Cardiac muscle cell (in vitro differentiated cells and primary cell): ENCODE results near the gene AHDC1. TPM values are rescaled to one million over a fixed set of nuclear protein-coding genes. Genes with fewer than 3 reads are reported as not detected.

Experiments
- DNase-seq, 2 donors: peaks; one replicate each; pipeline versions ENCODE4 v3.0.0 to v3.0.0-alpha.2; 2010 to 2017; ENCODE audit warnings: low read depth in 1 of 2, low spot score in 1 of 2
- H3K27ac ChIP-seq: fragments of 200-600 bp; sonication (generic); 2 replicates; pipeline ENCODE4 v1.5.1; 2016
- H3K27me3 ChIP-seq: fragments of 200-600 bp; sonication (generic); 2 replicates; pipeline ENCODE4 v1.6.0; 2016; ENCODE audit warnings: control low read depth
- H3K36me3 ChIP-seq: fragments of 200-600 bp; sonication (generic); 2 replicates; pipeline ENCODE4 v1.5.1; 2016; ENCODE audit warnings: control low read depth
- H3K4me1 ChIP-seq: fragments of 200-600 bp; sonication (generic); 2 replicates; pipeline ENCODE4 v1.8.1; 2017; ENCODE audit warnings: low read depth, mild to moderate bottlenecking, mixed run types
- H3K4me3 ChIP-seq: fragments of 200-600 bp; sonication (generic); 2 replicates; pipeline ENCODE4 v1.5.1; 2016; ENCODE audit warnings: mild to moderate bottlenecking
- H3K9me3 ChIP-seq: fragments of 200-600 bp; sonication (generic); 2 replicates; pipeline ENCODE4 v1.5.1; 2017; ENCODE audit warnings: low read depth, mild to moderate bottlenecking, control low read depth
- polyA plus RNA-seq: library from polyadenylated mRNA; unstranded; fragments of >200 nt; fragmentation: Nextera tagmentation; extraction: Ambion mirVana; gene quantifications from 2 replicates; pipeline ENCODE4 v1.2.1, GENCODE V29; 2016
- total RNA-seq: library from RNA; depleted of rRNA; stranded (reverse); fragments of >200 nt; gene quantifications from 2 replicates; pipeline ENCODE4 v1.2.3, GENCODE V29; 2016
- TF ChIP-seq, protein P1 (sequence below): IDR thresholded peaks from 2 replicates; pipeline ENCODE4 v1.5.1; 2012; ENCODE audit warnings: low read depth, mild to moderate bottlenecking, low read length

Gene AHDC1
- total and polyA plus RNA-seq, 2 experiments from 2014 or later: 16.3 to 58.1 TPM

GRCh38 chr1:27569506-27570291, 34.2 kb downstream of the AHDC1 start:
- Histone ChIP-seq H3K27me3 (no peaks in the 10 kb centered on the region), H3K9me3 (no peaks in the 10 kb centered on the region), H3K4me3 (no peak overlapping the region), H3K27ac (peak overlapping the region; percentile 95), H3K4me1 (peaks cover 94% of the 10 kb centered on the region), H3K36me3 (no peaks in the 10 kb centered on the region)
- no peak for DNase-seq
- TF ChIP-seq, protein P1, sequence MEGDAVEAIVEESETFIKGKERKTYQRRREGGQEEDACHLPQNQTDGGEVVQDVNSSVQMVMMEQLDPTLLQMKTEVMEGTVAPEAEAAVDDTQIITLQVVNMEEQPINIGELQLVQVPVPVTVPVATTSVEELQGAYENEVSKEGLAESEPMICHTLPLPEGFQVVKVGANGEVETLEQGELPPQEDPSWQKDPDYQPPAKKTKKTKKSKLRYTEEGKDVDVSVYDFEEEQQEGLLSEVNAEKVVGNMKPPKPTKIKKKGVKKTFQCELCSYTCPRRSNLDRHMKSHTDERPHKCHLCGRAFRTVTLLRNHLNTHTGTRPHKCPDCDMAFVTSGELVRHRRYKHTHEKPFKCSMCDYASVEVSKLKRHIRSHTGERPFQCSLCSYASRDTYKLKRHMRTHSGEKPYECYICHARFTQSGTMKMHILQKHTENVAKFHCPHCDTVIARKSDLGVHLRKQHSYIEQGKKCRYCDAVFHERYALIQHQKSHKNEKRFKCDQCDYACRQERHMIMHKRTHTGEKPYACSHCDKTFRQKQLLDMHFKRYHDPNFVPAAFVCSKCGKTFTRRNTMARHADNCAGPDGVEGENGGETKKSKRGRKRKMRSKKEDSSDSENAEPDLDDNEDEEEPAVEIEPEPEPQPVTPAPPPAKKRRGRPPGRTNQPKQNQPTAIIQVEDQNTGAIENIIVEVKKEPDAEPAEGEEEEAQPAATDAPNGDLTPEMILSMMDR: no peak

GRCh38 chr1:27569088-27569460, 34.9 kb downstream of the AHDC1 start:
- Histone ChIP-seq H3K9me3 (no peaks in the 10 kb centered on the region), H3K36me3 (no peaks in the 10 kb centered on the region), H3K27ac (peak overlapping the region; percentile 95), H3K4me3 (no peak overlapping the region), H3K27me3 (no peaks in the 10 kb centered on the region), H3K4me1 (peaks cover 94% of the 10 kb centered on the region)
- TF ChIP-seq, protein P1: no peak
- no peak for DNase-seq

DNA sequence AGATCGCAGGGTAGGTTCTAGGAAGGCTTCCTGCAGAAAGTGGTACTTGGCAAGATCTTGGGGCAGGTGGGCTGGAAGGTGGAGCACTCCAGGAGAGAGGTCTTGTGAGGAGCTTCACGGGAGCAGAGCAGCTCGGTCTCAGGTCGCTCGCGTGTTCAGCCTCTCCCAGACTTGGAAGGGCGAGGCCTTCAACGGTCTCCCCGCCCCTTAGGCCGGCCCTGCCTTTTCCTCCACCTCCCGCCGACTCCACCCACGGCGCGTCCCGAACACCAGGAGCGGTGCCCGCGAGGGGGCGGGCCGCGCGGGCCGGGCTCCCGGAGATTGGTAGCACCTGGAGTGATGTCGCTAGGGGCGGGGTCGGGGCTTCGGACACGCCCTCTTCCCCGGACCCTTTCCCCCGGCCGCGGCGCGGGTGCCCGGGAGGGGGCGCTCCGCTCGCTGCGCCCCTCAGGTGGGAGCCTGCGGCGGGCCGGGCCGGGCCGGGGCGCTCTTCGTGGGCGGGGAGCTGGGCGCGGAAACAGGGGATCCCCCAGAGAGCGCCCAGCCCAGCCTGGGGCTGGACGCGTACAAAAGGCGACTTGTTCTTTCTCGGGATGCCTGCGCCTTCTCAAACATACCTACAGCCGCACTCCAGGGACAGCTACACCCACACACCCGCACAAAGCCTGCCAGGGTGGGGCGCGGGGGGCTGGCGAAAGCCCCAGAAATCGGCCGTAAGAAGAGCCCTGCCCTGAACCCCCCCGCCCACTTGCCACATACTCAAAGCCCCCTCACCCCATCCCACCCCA, 35.5 kb downstream of the AHDC1 start:
- H3K4me3 ChIP-seq: no peak overlapping the region
- peak; percentile 96 to 97 for DNase-seq
- no peaks in the 10 kb centered on the region for H3K9me3 ChIP-seq
- H3K36me3 ChIP-seq: no peaks in the 10 kb centered on the region
- H3K27me3 ChIP-seq: no peaks in the 10 kb centered on the region
- peaks cover 94% of the 10 kb centered on the region for H3K4me1 ChIP-seq
- TF ChIP-seq, protein P1: peak; percentile 50
- H3K27ac ChIP-seq: peak overlapping the region; percentile 95

- TF ChIP-seq, protein P1: no peak
- Histone ChIP-seq H3K4me3 (no peak overlapping the region), H3K27me3 (no peaks in the 10 kb centered on the region), H3K9me3 (no peaks in the 10 kb centered on the region), H3K4me1 (peaks cover 90% of the 10 kb centered on the region), H3K27ac (peak overlapping the region; percentile 63), H3K36me3 (no peaks in the 10 kb centered on the region)
- no peak for DNase-seq
Measured at GRCh38 chr1:27567971-27568299, 36.0 kb downstream of the AHDC1 start.

DNA sequence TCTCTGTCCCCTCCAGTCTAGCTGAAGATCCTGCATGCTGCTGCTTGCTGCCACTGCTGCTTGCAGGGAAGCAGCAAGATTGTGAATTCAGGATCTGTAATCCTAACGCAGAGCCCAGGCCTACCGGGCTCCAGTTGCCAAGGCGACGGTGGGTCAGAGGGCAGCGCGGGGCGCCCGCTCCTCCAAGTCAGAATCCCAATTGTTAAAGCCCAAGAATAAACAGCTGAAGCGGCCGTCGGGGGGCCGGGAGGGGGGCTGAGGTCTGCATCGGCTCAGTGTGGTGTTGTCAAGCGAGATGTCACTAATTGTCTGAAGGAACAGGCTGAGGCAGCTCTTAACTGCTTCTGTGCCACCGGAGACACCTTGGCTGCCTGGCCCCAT, 36.8 kb downstream of the AHDC1 start:
- H3K36me3 ChIP-seq: no peaks in the 10 kb centered on the region
- H3K4me3 ChIP-seq: no peak overlapping the region
- no peak for DNase-seq
- TF ChIP-seq, protein P1: no peak
- peak overlapping the region; percentile 63 for H3K27ac ChIP-seq
- no peaks in the 10 kb centered on the region for H3K27me3 ChIP-seq
- H3K9me3 ChIP-seq: no peaks in the 10 kb centered on the region
- peaks cover 90% of the 10 kb centered on the region for H3K4me1 ChIP-seq
